ENCODE data around the gene DNMT3A.

The DNMT3A gene

GRCh38 chr2:25323610-25324189, 18.0 kb downstream of the DNMT3A start:
- DNase-seq, result no peak

- DNase-seq, result peak; percentile 61
Observed at GRCh38 chr2:25323042-25323514, 18.6 kb downstream of the DNMT3A start.

GRCh38 chr2:25322312-25322711, 19.4 kb downstream of the DNMT3A start:
- no peak for DNase-seq

- no peak for DNase-seq
Observed at GRCh38 chr2:25320077-25320476, 21.6 kb downstream of the DNMT3A start.

- DNase-seq, result peak; percentile 60
Observed at GRCh38 chr2:25316101-25316500, 25.6 kb downstream of the DNMT3A start.

GRCh38 chr2:25315316-25315680, 26.4 kb downstream of the DNMT3A start:
- no peak for DNase-seq

GRCh38 chr2:25314514-25315315, 27.0 kb downstream of the DNMT3A start:
- peak; percentile 57 for DNase-seq

GRCh38 chr2:25313711-25314513, 27.8 kb downstream of the DNMT3A start:
- no peak for DNase-seq

- no peak for DNase-seq
Observed at GRCh38 chr2:25312958-25313710, 28.6 kb downstream of the DNMT3A start.

- DNase-seq, result no peak
Observed at GRCh38 chr2:25311865-25312575, 29.7 kb downstream of the DNMT3A start.

- no peak for DNase-seq
Observed at GRCh38 chr2:25310965-25311864, 30.5 kb downstream of the DNMT3A start.

GRCh38 chr2:25310709-25310964, 31.1 kb downstream of the DNMT3A start:
- no peak for DNase-seq

- peak; percentile 62 for DNase-seq
Observed at GRCh38 chr2:25309402-25309801, 32.3 kb downstream of the DNMT3A start.

- DNase-seq, result no peak
Observed at GRCh38 chr2:25308599-25308998, 33.1 kb downstream of the DNMT3A start.

GRCh38 chr2:25307949-25308557, 33.7 kb downstream of the DNMT3A start:
- no peak for DNase-seq

GRCh38 chr2:25306777-25307368, 34.9 kb downstream of the DNMT3A start:
- DNase-seq, result no peak

GRCh38 chr2:25305775-25306174, 36.0 kb downstream of the DNMT3A start:
- DNase-seq, result no peak

- no peak for DNase-seq
Observed at GRCh38 chr2:25304826-25305596, 36.7 kb downstream of the DNMT3A start.

- DNase-seq, result no peak
Observed at GRCh38 chr2:25304321-25304720, 37.4 kb downstream of the DNMT3A start.

All from CD4-positive, alpha-beta T cell treated with Interleukin-15 for 1 hour (primary cell).